Measurements from ENCODE around the gene TMEM151A. TPM values are rescaled to one million over a fixed set of nuclear protein-coding genes. Genes with fewer than 3 reads are reported as not detected.
A peak's percentile ranks its signal among the peaks of the same experiment; 100 is the strongest.
"Not testable (repeated sequence)": the region's sequence is repeated elsewhere in the genome, so short reads cannot be mapped to it uniquely, and the experiment has no call there.

TMEM151A gene
- polyA plus RNA-seq, 4 donors: 0.05 TPM; not detected in 3

- DNase-seq (ENCODE audit: low read depth in 4 of 4, low spot score in 3 of 4): not testable (repeated sequence)
Measured at GRCh38 chr11:66320289-66320688, 28.6 kb downstream of the TMEM151A start.

DNA sequence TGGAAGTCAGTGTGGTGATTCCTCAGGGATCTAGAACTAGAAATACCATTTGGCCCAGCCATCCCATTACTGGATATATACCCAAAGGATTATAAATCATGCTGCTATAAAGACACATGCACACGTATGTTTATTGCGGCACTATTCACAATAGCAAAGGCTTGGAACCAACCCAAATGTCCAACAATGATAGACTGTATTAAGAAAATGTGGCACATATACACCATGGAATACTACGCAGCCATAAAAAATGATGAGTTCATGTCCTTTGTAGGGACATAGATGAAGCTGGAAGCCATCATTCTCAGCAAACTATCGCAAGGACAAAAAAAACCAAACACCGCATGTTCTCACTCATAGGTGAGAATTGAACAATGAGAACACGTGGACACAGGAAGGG is 29.1 kb downstream of the TMEM151A start:
- not testable (repeated sequence) for DNase-seq (ENCODE audit: low read depth in 4 of 4, low spot score in 3 of 4)

DNA sequence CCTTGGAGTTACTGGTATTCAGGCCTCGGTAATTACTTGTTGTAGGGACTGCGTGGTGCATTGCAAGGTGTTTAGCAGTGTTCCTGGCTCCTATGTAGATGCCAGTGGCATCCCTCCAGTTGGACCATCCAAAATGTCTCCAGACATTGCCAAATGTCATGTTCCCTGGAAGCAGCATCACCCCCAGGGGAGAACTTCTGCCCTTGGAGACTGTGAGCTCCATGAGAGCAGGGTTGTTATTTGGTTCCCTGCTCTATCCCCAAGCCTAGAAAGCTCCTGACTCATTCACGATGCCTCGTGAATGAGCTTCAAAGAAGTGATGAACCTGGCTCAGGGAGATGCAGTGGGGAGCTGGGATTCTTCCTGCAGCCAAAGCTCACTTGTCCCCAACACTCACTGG is 29.9 kb downstream of the TMEM151A start:
- no peak for DNase-seq (ENCODE audit: low read depth in 4 of 4, low spot score in 3 of 4)

DNA sequence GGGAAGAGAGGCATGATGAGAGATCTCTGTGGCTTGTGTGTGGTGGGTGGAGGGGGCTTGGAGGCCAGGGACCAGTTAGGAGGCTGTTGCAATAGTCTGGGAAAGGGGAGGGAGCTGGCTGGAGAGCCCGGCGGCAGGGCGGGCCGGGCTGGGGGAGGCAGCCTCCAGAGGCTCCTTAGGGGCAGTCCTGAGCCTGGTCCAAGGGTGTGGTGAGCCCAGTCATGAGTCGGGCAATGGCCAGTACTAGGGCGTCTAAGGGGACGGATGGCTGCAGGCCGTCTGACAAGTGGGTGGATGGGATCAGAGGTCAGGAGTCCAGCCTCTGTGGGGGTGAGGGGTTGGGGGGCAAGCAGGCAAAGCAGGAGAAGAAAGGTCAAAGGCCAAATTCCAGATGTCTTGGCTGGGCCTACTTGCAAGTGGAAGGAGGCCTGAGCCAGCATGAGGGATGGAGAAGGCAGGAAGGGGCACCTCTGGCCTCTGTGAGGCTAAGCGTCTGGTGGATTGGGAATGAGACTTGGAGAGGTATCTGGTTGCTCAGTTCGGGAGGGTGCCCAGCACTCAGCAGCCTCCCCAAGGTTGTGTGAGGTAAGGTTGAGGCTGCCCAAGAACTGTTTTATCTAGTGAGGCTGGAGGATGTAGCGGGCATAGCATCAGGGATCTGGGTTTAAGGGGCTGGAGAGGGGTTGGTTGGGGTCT is 31.2 kb downstream of the TMEM151A start:
- no peak for DNase-seq (ENCODE audit: low read depth in 4 of 4, low spot score in 3 of 4)

DNA sequence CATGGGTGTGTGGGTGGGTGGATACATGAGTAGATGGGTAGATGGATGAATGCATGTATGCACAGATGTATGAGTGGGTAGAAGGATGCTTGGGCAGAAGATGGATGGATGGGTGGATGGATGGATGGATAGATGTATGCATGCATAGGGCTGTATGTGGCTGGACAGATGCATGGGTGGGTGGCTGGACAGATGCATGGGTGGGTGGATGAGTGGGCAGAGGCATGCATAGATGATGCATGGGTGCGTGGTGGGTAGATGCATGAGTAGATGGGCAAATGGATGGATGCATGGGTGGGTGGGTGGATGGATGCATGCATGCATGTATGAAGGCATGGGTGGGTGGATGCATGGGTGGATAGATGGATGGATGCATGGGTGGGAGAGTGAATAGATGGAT is 32.0 kb downstream of the TMEM151A start:
- DNase-seq (ENCODE audit: low read depth in 4 of 4, low spot score in 3 of 4): no peak

- DNase-seq (ENCODE audit: low read depth in 4 of 4, low spot score in 3 of 4): no peak
Measured at GRCh38 chr11:66324664-66325063, 33.0 kb downstream of the TMEM151A start.

DNA sequence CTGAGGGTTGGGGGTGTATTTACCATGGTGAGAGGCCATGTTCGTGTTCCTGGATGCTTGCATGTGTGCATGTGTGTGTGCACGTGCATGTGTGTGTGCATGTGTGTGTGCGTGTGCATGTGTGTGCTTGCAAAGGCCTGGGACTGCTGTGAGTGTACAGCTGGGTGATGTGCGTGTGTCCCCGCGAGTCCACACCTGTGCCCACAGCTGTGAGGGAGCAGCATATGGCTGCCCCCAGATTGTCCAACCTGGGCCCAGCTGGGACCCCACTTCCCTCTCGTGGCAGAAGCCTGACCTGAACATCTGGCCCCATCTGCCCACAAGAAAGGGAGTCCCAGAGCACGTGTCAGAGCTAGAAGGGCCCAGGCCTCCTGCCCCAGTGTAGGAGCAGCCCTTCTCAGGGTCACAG is 33.6 kb downstream of the TMEM151A start:
- DNase-seq (ENCODE audit: low read depth in 4 of 4, low spot score in 3 of 4): no peak

- no peak for DNase-seq (ENCODE audit: low read depth in 4 of 4, low spot score in 3 of 4)
Measured at GRCh38 chr11:66326261-66327111, 34.8 kb downstream of the TMEM151A start.

DNA sequence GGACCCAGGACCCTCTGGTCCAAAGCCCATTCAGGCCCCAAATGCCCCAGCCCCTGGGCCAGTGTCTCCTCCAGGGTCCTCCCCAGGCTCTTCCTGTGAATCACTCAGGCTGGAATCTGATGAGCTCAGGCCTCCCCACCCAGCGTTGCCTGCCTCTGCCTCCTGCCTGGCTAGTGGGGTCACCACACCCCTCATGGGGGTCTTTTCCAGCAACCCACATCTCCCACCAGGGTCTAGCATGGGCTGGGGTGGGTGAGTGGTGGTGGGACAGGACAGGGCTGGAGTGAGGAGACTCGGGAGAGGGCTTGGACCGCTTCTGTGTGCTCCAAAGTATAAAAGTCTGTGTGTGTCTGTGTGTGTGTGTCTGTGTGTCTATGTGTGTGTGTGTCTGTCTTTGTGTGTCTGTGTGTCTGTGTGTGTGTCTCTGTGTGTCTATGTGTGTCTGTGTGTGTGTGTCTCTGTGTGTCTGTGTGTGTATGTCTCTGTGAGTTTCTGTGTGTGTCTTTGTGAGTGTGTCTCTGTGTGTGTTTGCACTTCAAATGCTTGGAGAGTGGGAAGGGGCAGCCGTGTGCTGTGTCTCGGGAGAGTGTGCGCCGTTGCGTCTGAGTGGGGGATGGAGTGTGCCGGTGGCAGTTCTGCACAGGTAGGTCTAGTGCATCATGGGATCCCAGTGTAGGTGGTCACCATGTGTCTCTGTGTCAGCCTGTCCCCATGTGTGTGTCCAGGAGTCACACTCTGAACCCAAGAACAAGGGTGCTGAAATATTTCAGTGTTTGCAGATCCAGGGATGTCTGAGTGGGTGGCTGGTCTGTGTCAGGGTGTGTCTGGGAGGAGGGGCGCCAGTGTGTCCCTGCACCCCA is 35.7 kb downstream of the TMEM151A start:
- DNase-seq (ENCODE audit: low read depth in 4 of 4, low spot score in 3 of 4): no peak

- DNase-seq (ENCODE audit: low read depth in 4 of 4, low spot score in 3 of 4): no peak
Measured at GRCh38 chr11:66328031-66328301, 36.3 kb downstream of the TMEM151A start.

GRCh38 chr11:66328302-66329144 is 36.8 kb downstream of the TMEM151A start:
- DNase-seq (ENCODE audit: low read depth in 4 of 4, low spot score in 3 of 4): peak in 1 of 4 donors; percentile 74

DNA sequence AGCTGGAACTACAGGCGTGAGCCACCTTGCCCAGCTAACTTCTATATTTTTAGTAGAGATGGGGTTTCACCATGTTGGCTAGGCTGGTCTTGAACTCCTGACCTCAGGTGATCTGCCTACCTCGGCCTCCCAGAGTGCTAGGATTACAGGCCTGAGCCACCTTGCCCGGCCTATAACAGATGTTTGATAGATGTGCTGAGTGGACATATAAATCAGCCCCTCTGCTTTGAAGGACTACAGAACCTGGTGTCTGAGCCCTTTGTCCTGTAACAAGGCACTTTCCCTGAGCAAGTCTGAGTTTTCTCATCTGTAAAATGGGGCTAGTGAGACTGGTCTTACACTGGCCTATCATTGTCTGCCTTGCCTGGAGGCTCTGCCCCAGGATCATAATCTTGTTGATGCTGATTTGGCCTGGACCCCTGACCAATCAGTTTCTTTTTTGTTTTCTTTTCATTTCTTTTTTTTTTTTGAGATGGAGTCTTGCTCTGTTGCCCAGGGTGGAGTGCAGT is 37.5 kb downstream of the TMEM151A start:
- no peak for DNase-seq (ENCODE audit: low read depth in 4 of 4, low spot score in 3 of 4)

- DNase-seq (ENCODE audit: low read depth in 4 of 4, low spot score in 3 of 4): no peak
Measured at GRCh38 chr11:66330931-66331330, 39.2 kb downstream of the TMEM151A start.

DNA sequence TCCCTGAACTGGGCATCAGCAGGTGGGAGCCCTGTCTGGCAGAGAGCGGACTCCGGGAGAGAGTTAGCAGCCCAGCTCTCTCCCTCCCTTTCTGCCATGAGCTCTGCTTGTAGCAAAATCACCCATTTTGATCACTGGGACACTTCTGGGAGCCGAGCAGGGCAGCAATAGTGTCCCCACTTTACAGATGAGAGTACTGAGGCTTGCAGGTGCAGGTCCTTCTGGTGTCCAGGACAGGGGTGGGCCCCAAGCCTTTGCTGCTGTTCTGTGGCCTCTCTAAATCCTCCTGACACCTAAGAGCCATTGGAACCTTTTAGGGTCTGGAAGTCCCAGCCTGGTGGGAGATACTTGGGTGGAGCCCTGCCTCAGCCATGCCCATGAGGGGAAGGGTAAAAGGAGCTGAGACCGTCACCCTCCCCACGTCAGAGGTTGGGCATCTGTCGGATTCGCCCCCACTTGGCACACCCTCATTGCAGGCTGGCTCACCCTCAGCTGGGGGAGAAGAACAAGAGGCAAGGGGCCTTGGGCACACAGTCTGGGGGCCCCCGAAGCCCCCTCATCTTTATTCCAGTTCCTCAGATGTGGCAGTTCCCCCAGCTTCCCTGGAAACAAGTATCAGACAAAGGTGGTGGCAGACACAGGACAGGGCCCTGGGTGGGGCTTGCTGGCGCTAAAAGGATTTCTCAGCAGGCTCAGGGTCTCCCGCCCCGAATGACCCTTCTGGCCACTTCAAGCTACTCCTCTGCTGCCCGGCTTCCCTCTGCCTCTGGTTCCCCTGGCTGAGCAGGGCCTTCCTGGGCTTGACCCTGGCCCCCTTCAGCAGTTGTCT is 40.1 kb downstream of the TMEM151A start:
- DNase-seq (ENCODE audit: low read depth in 4 of 4, low spot score in 3 of 4): no peak

DNA sequence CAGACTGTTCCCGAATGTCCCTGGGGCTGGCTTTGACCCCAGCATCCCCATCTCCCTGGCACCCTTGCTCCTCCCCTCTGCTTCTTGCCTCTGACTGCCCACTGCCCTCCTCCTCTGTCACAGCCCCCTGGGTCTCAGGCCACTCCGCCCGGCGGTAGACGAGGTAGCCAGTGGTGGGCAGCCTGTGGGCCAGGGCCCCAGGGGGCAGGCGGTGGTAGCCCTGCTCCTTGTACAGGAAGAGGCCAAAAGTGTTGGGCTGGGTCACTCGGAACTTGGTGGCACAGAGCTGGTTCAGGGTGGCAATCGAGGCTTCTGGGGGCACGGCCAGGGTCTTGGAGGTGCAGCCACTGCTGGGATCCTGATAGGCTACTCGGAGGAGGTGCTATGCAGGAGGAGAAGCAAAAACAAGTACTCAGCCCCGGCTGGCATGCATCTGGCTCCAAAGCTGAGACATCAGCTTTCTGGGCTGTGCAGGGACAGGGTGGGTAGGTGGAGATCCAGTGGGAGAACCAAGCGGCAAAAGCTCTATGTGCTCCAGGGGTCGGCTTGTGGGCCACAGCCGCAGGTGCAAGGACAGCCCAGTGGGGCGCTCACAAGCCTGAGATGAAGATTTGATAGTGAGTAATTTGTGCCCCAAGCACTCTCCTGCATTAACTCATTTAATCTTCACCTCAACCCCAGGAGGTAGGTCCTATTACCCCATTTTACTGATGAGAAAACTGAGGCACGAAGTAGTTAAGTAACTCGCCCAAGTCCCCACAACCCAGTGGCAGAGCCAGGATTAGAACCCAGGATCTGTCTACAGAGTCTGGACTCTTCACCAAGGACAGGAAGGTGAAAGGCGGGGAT is 40.9 kb downstream of the TMEM151A start:
- no peak for DNase-seq (ENCODE audit: low read depth in 4 of 4, low spot score in 3 of 4)

DNA sequence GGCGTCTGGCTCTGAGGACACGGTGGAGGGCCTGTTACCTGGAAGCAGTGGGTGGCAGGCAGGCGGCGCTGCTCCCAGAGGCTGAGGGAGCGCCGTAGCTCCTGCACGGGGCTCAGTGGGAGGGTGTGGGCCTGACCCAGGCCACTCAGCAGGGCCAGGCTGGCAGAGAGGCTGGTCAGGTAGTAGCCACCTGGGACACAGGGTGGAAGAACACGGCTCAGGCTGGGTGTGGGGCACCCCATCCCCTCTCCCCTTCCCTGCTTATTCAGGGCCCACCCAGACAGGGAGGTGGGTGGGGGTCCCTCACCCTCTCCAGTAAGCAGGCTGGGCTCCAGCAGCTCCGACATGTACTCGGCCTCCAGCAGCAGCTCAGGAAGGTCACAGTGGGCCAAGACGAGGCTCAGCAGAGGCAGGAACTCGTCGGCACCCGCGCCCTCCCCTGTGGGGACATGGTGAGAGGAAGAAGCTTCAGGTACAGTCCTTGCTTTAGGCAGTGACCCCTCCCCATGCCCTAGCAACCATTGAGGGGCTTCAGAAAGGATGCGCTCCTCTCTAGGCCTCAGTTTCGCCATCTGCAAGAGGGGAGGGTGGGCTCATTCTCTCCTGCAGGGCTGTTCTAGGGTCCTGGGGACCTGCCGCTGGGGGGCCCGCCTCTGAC is 41.7 kb downstream of the TMEM151A start:
- DNase-seq (ENCODE audit: low read depth in 4 of 4, low spot score in 3 of 4): no peak

GRCh38 chr11:66333896-66334604 is 42.4 kb downstream of the TMEM151A start:
- no peak for DNase-seq (ENCODE audit: low read depth in 4 of 4, low spot score in 3 of 4)
